Fibroblast of peridontal ligament (primary cell): ENCODE data around the gene CDHR4.
"Not testable (repeated sequence)": the region's sequence is repeated elsewhere in the genome, so short reads cannot be mapped to it uniquely, and the experiment has no call there.

ENCODE experiments used
- DNase-seq: peaks from one replicate; pipeline ENCODE4 v3.0.0-alpha.2; 2010; ENCODE audit errors: extremely low read depth

CDHR4 gene

GRCh38 chr3:49780080-49780974, 19.3 kb downstream of the CDHR4 start:
- DNase-seq = no peak

GRCh38 chr3:49779358-49780079, 20.2 kb downstream of the CDHR4 start:
- DNase-seq = peak; percentile 72

- not testable (repeated sequence) for DNase-seq
These were observed 23.6 kb downstream of the CDHR4 start for GRCh38 chr3:49776101-49776500.

GRCh38 chr3:49775538-49775937, 24.1 kb downstream of the CDHR4 start:
- DNase-seq = no peak

GRCh38 chr3:49772703-49773102, 27.0 kb downstream of the CDHR4 start:
- DNase-seq = no peak

GRCh38 chr3:49771340-49771938, 28.2 kb downstream of the CDHR4 start:
- no peak for DNase-seq

- DNase-seq = no peak
These were observed 29.7 kb downstream of the CDHR4 start for GRCh38 chr3:49769926-49770325.

- DNase-seq = peak; percentile 55
These were observed 30.3 kb downstream of the CDHR4 start for GRCh38 chr3:49769286-49769915.

GRCh38 chr3:49763981-49764380, 35.7 kb downstream of the CDHR4 start:
- DNase-seq = no peak

GRCh38 chr3:49761661-49762060, 38.0 kb downstream of the CDHR4 start:
- DNase-seq = no peak

GRCh38 chr3:49759226-49759625, 40.4 kb downstream of the CDHR4 start:
- no peak for DNase-seq

- no peak for DNase-seq
These were observed 42.5 kb downstream of the CDHR4 start for GRCh38 chr3:49757197-49757596.

- DNase-seq = no peak
These were observed 43.6 kb downstream of the CDHR4 start for GRCh38 chr3:49756036-49756435.

- no peak for DNase-seq
These were observed 45.1 kb downstream of the CDHR4 start for GRCh38 chr3:49754536-49754935.

GRCh38 chr3:49751501-49751900, 48.2 kb downstream of the CDHR4 start:
- DNase-seq = no peak

- no peak for DNase-seq
These were observed 49.6 kb downstream of the CDHR4 start for GRCh38 chr3:49750056-49750455.

- not testable (repeated sequence) for DNase-seq
These were observed 50.8 kb downstream of the CDHR4 start for GRCh38 chr3:49748874-49749273.

- DNase-seq = peak; percentile 21
These were observed 51.7 kb downstream of the CDHR4 start for GRCh38 chr3:49747792-49748480.

- DNase-seq = peak; percentile 62
These were observed 53.7 kb downstream of the CDHR4 start for GRCh38 chr3:49745986-49746385.
